ENCODE measurements around the gene DCUN1D3.

DNA sequence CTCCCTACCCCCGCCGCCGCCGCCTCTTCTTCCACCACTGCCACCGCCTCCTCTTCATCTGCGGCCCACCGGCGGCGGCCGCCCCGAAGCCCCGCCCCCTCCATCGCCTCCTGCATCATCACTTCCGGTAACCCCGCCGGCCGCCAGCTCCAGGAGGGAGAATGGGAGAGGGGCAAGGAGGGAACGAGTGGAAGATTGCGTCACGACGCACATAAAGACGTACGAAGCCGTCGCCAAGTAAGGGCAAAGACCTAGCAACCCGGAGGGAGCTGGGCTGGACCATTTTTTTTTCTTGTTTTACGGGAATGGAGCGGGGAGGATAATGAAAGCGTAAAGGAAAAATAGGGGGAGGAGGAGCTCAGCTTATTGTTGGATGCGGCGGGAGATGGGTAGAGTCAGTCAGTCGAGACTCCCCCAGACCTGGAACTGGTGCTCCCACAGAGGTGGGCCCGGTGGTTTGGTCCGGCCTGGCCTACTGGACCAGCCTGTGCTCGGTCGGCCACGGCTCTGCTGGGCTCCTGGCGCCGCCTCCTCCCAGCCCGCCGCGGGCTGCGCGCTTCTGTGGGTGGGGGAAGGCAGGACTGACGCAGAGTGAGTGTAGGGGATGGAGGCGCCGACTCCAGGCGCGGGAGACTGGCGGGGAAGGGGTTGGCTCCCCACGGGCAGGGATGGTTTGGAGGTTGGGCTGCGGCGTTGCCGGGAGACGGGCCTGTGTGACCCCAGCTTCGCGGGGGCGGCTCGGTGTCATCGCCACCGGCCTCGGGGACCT, at the start of gene DCUN1D3, which contains the start of gene LYRM1:
- no peak for TF ChIP-seq GATA2 (IDR thresholded peaks at IDR 0.05; ENCODE audit: low read depth, low read length)
- no peak for TF ChIP-seq GATA3 (IDR thresholded peaks at IDR 0.05; ENCODE audit: low read depth, low read length)

Measured in SH-SY5Y (cell line).